GM21786 (cell line): ENCODE measurements around the gene BNC2.

Experiments
- ATAC-seq: cut with Tn5 transposase; IDR thresholded peaks from one replicate; pipeline ENCODE4 v1.9.1; 2021; ENCODE audit not compliant: unreplicated experiment

The BNC2 gene

GRCh38 chr9:16611983-16612382 lies 258.5 kb downstream of the BNC2 start:
- no peak for ATAC-seq

- ATAC-seq, result no peak
These were observed 259.5 kb downstream of the BNC2 start for GRCh38 chr9:16611001-16611400.

GRCh38 chr9:16610538-16610937 lies 259.9 kb downstream of the BNC2 start:
- ATAC-seq, result no peak

- no peak for ATAC-seq
These were observed 261.6 kb downstream of the BNC2 start for GRCh38 chr9:16608906-16609305.

- no peak for ATAC-seq
These were observed 268.0 kb downstream of the BNC2 start for GRCh38 chr9:16602494-16602893.

GRCh38 chr9:16601991-16602390 lies 268.5 kb downstream of the BNC2 start:
- ATAC-seq, result no peak

- no peak for ATAC-seq
These were observed 272.2 kb downstream of the BNC2 start for GRCh38 chr9:16598316-16598715.

- ATAC-seq, result no peak
These were observed 273.3 kb downstream of the BNC2 start for GRCh38 chr9:16597136-16597535.

GRCh38 chr9:16595227-16595626 lies 275.2 kb downstream of the BNC2 start:
- ATAC-seq, result no peak

GRCh38 chr9:16594787-16595186 lies 275.7 kb downstream of the BNC2 start:
- ATAC-seq, result no peak

GRCh38 chr9:16593746-16594145 lies 276.7 kb downstream of the BNC2 start:
- ATAC-seq, result no peak

- no peak for ATAC-seq
These were observed 279.4 kb downstream of the BNC2 start for GRCh38 chr9:16591092-16591491.

- no peak for ATAC-seq
These were observed 284.9 kb downstream of the BNC2 start for GRCh38 chr9:16585591-16585990.

- ATAC-seq, result no peak
These were observed 290.5 kb downstream of the BNC2 start for GRCh38 chr9:16579872-16580432.

- ATAC-seq, result no peak
These were observed 294.6 kb downstream of the BNC2 start for GRCh38 chr9:16575986-16576245.

GRCh38 chr9:16575142-16575985 lies 295.1 kb downstream of the BNC2 start:
- ATAC-seq, result no peak

GRCh38 chr9:16572005-16572734 lies 298.3 kb downstream of the BNC2 start:
- ATAC-seq, result no peak

- no peak for ATAC-seq
These were observed 299.2 kb downstream of the BNC2 start for GRCh38 chr9:16571127-16571802.

GRCh38 chr9:16563446-16563845 lies 307.0 kb downstream of the BNC2 start:
- ATAC-seq, result no peak

- no peak for ATAC-seq
These were observed 309.3 kb downstream of the BNC2 start for GRCh38 chr9:16561121-16561520.

- ATAC-seq, result no peak
These were observed 310.9 kb downstream of the BNC2 start for GRCh38 chr9:16559418-16560188.
